HFF-Myc (cell line): ENCODE data around the gene PRSS3.
"Not testable (repeated sequence)": the region's sequence is repeated elsewhere in the genome, so short reads cannot be mapped to it uniquely, and the experiment has no call there.

ENCODE experiments used
- DNase-seq: peaks from one replicate; pipeline ENCODE4 v3.0.0-alpha.2; 2011; ENCODE audit warnings: low read depth; ENCODE audit errors: extremely low read depth
- H3K4me3 ChIP-seq: replicated peaks from 2 replicates; pipeline ENCODE4 v1.5.1; 2011; ENCODE audit warnings: low read depth, mild to moderate bottlenecking, control low read depth, low read length
- CTCF ChIP-seq: IDR thresholded peaks from 2 replicates; pipeline ENCODE4 v1.5.1; 2012; ENCODE audit warnings: mild to moderate bottlenecking, low read depth, low read length, control low read depth; ENCODE audit errors: missing control alignments

Gene PRSS3

GRCh38 chr9:33840381-33840780, 45.0 kb downstream of the PRSS3 start:
- TF ChIP-seq CTCF, result no peak
- H3K4me3 ChIP-seq, result no peak overlapping the region
- DNase-seq, result no peak

DNA sequence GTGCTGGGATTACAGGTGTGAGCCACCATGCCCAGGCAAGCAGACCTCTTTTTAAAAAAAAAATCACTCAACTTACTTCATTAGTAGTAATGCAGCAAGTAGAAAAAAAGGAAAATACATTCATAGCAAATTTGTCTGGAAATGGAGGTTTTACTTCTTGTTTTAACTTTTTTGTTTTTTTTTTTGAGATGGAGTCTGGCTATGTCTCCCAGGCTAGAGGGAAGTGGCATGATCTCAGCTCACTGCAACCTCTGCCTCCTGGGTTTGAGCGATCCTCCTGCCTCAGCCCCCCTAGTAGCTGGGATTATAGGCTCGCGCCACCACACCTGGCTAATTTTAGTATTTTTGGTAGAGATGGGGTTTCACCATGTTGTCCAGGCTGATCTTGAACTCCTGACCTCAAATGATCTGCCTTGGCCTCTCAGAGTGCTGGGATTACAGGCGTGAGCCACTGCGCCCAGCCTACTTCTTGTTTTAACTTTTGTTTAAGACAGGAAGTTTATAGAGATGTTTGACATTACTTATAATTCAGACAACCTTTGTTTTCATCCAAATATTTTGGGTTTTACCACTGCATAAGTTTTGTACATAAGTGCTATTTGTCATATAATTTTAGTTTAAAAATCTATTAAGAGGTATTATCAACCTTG, 48.1 kb downstream of the PRSS3 start:
- H3K4me3 ChIP-seq, result no peak overlapping the region
- no peak for TF ChIP-seq CTCF
- DNase-seq, result no peak

GRCh38 chr9:33846231-33846630, 50.9 kb downstream of the PRSS3 start:
- TF ChIP-seq CTCF, result no peak
- DNase-seq, result no peak
- no peak overlapping the region for H3K4me3 ChIP-seq

GRCh38 chr9:33847894-33848205, 52.5 kb downstream of the PRSS3 start:
- not testable (repeated sequence) for H3K4me3 ChIP-seq, DNase-seq
